MV-4-11 (cell line): Measurements from ENCODE around the gene CFL1.
"Not testable (repeated sequence)": the region's sequence is repeated elsewhere in the genome, so short reads cannot be mapped to it uniquely, and the experiment has no call there.

Experiments
- DNase-seq: peaks from one replicate; lab custom pipeline; 2025; lab: John Stamatoyannopoulos, UW

Gene CFL1

GRCh38 chr11:65832231-65832630, 25.7 kb downstream of the CFL1 start:
- DNase-seq = not testable (repeated sequence)

- DNase-seq = no peak
These were observed 28.5 kb downstream of the CFL1 start for GRCh38 chr11:65829459-65829858.

GRCh38 chr11:65826984-65827735, 30.8 kb downstream of the CFL1 start:
- peak; percentile 73 for DNase-seq

- no peak for DNase-seq
These were observed 35.0 kb downstream of the CFL1 start for GRCh38 chr11:65822776-65823528.

GRCh38 chr11:65821107-65821506, 36.9 kb downstream of the CFL1 start:
- no peak for DNase-seq

GRCh38 chr11:65817835-65818680, 39.9 kb downstream of the CFL1 start:
- DNase-seq = peak; percentile 73

- DNase-seq = no peak
These were observed 40.6 kb downstream of the CFL1 start for GRCh38 chr11:65817312-65817834.

GRCh38 chr11:65816696-65817095, 41.3 kb downstream of the CFL1 start:
- no peak for DNase-seq

GRCh38 chr11:65814986-65815565, 42.9 kb downstream of the CFL1 start:
- DNase-seq = no peak

GRCh38 chr11:65814131-65814985, 43.6 kb downstream of the CFL1 start:
- DNase-seq = peak; percentile 88

GRCh38 chr11:65811764-65812475, 46.1 kb downstream of the CFL1 start:
- peak; percentile 74 for DNase-seq

- DNase-seq = peak; percentile 33
These were observed 47.7 kb downstream of the CFL1 start for GRCh38 chr11:65810046-65810868.

GRCh38 chr11:65809496-65809895, 48.5 kb downstream of the CFL1 start:
- no peak for DNase-seq

- DNase-seq = no peak
These were observed 49.1 kb downstream of the CFL1 start for GRCh38 chr11:65808744-65809341.

- peak; percentile 23 for DNase-seq
These were observed 51.0 kb downstream of the CFL1 start for GRCh38 chr11:65806979-65807378.
